H1 (cell line): ENCODE measurements around the gene CNDP2. TPM values are rescaled to one million over a fixed set of nuclear protein-coding genes. Genes with fewer than 3 reads are reported as not detected.
"Not testable (repeated sequence)": the region's sequence is repeated elsewhere in the genome, so short reads cannot be mapped to it uniquely, and the experiment has no call there.

Source experiments
- CTCF ChIA-PET: fragments of 300-600 bp; sonication (Branson Sonifier 250); formaldehyde crosslinking; loops from one replicate; lab custom pipeline; 2021; ENCODE audit not compliant: partially characterized antibody; lab: Charles Lee
- POLR2A ChIA-PET: fragments of 300-600 bp; sonication (Branson Sonifier 250); formaldehyde crosslinking; loops from one replicate; lab custom pipeline; 2021; ENCODE audit warnings: inconsistent platforms; ENCODE audit not compliant: partially characterized antibody; lab: Charles Lee
- DNase-seq, 2 experiments: peaks; one replicate each; pipeline versions ENCODE4 v3.0.0 to v3.0.0-alpha.2; 2010 to 2022; ENCODE audit warnings: low spot score in 2 of 2, low read depth in 1 of 2, mixed read lengths in 1 of 2
- FAIRE-seq: peaks from 2 replicates; lab custom pipeline; 2011; peaks lifted over from hg19 to GRCh38; lab: Jason Lieb, UNC
- H2AFZ ChIP-seq: 2 replicates; pipeline ENCODE4 v1.8.1; 2012; ENCODE audit warnings: low read length, inconsistent platforms
- H2AK5ac ChIP-seq: 2 replicates; pipeline ENCODE4 v1.6.1; 2013; ENCODE audit warnings: low read depth, low read length
- H2BK120ac ChIP-seq: replicated peaks from 2 replicates; pipeline ENCODE3; 2013; ENCODE audit warnings: low read depth, low read length, inconsistent platforms
- H2BK12ac ChIP-seq: 2 replicates; pipeline ENCODE4 v1.6.1; 2013; ENCODE audit warnings: low read depth, low read length
- H2BK15ac ChIP-seq: 2 replicates; pipeline ENCODE4 v1.6.1; 2013; ENCODE audit warnings: low read length
- H2BK20ac ChIP-seq: 2 replicates; pipeline ENCODE4 v1.6.1; 2013; ENCODE audit warnings: low read length
- H2BK5ac ChIP-seq: 2 replicates; pipeline ENCODE4 v1.6.1; 2013; ENCODE audit warnings: low read depth, low read length
- H3K14ac ChIP-seq: 2 replicates; pipeline ENCODE4 v1.6.1; 2013; ENCODE audit warnings: inconsistent platforms; ENCODE audit not compliant: insufficient read length
- H3K18ac ChIP-seq: 2 replicates; pipeline ENCODE4 v1.6.1; 2013; ENCODE audit warnings: low read length; ENCODE audit errors: extremely low read depth
- H3K23ac ChIP-seq: 2 replicates; pipeline ENCODE4 v1.6.1; 2013; ENCODE audit warnings: inconsistent platforms; ENCODE audit not compliant: insufficient read length
- H3K23me2 ChIP-seq: 2 replicates; pipeline ENCODE4 v1.6.1; 2013; ENCODE audit warnings: low read depth, low read length
- H3K27ac ChIP-seq: 2 replicates; pipeline ENCODE4 v1.6.1; 2011; ENCODE audit warnings: low read depth, low read length, inconsistent platforms
- H3K27me3 ChIP-seq, 4 experiments: replicated peaks in 1 of 4; 1 replicate in 1 of 4; 2 replicates in 3 of 4; pipeline versions ENCODE4 v1.6.1 to v1.8.1; 2011 to 2013; ENCODE audit warnings: low read length in 3 of 4, mild to moderate bottlenecking in 3 of 4, inconsistent platforms in 2 of 4, mixed read lengths in 2 of 4, moderate library complexity in 1 of 4; ENCODE audit not compliant: control insufficient read depth in 3 of 4, insufficient read depth in 3 of 4; ENCODE audit errors: extremely low read depth in 1 of 4
- H3K36me3 ChIP-seq, 4 experiments: 2 replicates each; pipeline versions ENCODE4 v1.6.1 to v1.8.1; 2011 to 2013; ENCODE audit warnings: mild to moderate bottlenecking in 4 of 4, low read length in 3 of 4, moderate library complexity in 2 of 4, control low read depth in 1 of 4, inconsistent platforms in 1 of 4; ENCODE audit not compliant: insufficient read depth in 4 of 4, control insufficient read depth in 2 of 4
- H3K4ac ChIP-seq: replicated peaks from 2 replicates; pipeline ENCODE3; 2013; ENCODE audit warnings: low read length, low read depth, mixed read lengths, inconsistent platforms; ENCODE audit not compliant: insufficient read length
- H3K4me1 ChIP-seq, 4 experiments: replicated peaks in 1 of 4; 1 replicate in 1 of 4; 2 replicates in 3 of 4; pipeline versions ENCODE4 v1.6.1 to v1.8.1; 2011 to 2013; ENCODE audit warnings: low read length in 3 of 4, inconsistent platforms in 2 of 4, mixed read lengths in 1 of 4; ENCODE audit not compliant: insufficient read depth in 4 of 4, control insufficient read depth in 3 of 4
- H3K4me2 ChIP-seq, 2 experiments: 2 replicates each; pipeline versions ENCODE4 v1.6.1 to v1.8.1; 2011 to 2013; ENCODE audit warnings: low read depth in 2 of 2, low read length in 2 of 2, control low read depth in 1 of 2, inconsistent platforms in 1 of 2, mild to moderate bottlenecking in 1 of 2; ENCODE audit not compliant: insufficient read depth in 1 of 2
- H3K4me3 ChIP-seq, 4 experiments: fragments of 200-600, 300-600 bp in 1 of 4; sonication (generic), shearing (Covaris generic), sonication (Bioruptor Twin) in 1 of 4; 2 replicates each; pipeline versions ENCODE4 v1.5.1 to v1.8.1; 2011 to 2016; ENCODE audit warnings: low read length in 4 of 4, low read depth in 3 of 4, control low read depth in 2 of 4, inconsistent platforms in 2 of 4, mild to moderate bottlenecking in 2 of 4, mixed read lengths in 1 of 4, moderate library complexity in 1 of 4; ENCODE audit not compliant: insufficient read depth in 2 of 4; ENCODE audit errors: extremely low read depth in 1 of 4
- H3K56ac ChIP-seq: replicated peaks from 2 replicates; pipeline ENCODE3; 2013; ENCODE audit warnings: low read depth, mild to moderate bottlenecking, mixed read lengths, low read length, inconsistent platforms; ENCODE audit not compliant: insufficient read length
- H3K79me1 ChIP-seq: 2 replicates; pipeline ENCODE4 v1.6.1; 2013; ENCODE audit warnings: low read depth, low read length, control low read depth
- H3K79me2 ChIP-seq, 2 experiments: 2 replicates each; pipeline versions ENCODE4 v1.6.1 to v1.8.1; 2012 to 2013; ENCODE audit warnings: low read length in 2 of 2, mild to moderate bottlenecking in 2 of 2, inconsistent platforms in 1 of 2; ENCODE audit not compliant: insufficient read depth in 2 of 2, control insufficient read depth in 1 of 2
- H3K9ac ChIP-seq, 4 experiments: replicated peaks in 1 of 4; 1 replicate in 1 of 4; 2 replicates in 3 of 4; pipeline versions ENCODE4 v1.6.1 to v1.8.1; 2011 to 2013; ENCODE audit warnings: low read depth in 3 of 4, low read length in 3 of 4, control low read depth in 2 of 4, mild to moderate bottlenecking in 2 of 4, moderate library complexity in 2 of 4, inconsistent platforms in 1 of 4; ENCODE audit errors: extremely low read depth in 1 of 4
- H3K9me3 ChIP-seq, 2 experiments: 2 replicates each; pipeline versions ENCODE4 v1.6.1 to v1.8.1; 2012 to 2013; ENCODE audit warnings: mild to moderate bottlenecking in 2 of 2, moderate library complexity in 2 of 2, control low read depth in 1 of 2, inconsistent platforms in 1 of 2, low read depth in 1 of 2, low read length in 1 of 2, mixed read lengths in 1 of 2; ENCODE audit not compliant: insufficient read depth in 2 of 2
- H4K20me1 ChIP-seq, 2 experiments: replicated peaks in 1 of 2; 2 replicates each; pipeline versions ENCODE3 to v1.8.1; 2011 to 2013; ENCODE audit warnings: inconsistent platforms in 2 of 2, low read length in 2 of 2, mild to moderate bottlenecking in 1 of 2; ENCODE audit not compliant: insufficient read depth in 2 of 2, control insufficient read depth in 1 of 2
- H4K5ac ChIP-seq: 2 replicates; pipeline ENCODE4 v1.6.1; 2013; ENCODE audit warnings: low read length, low read depth, mixed read lengths, inconsistent platforms; ENCODE audit not compliant: insufficient read length
- H4K8ac ChIP-seq: 2 replicates; pipeline ENCODE4 v1.8.0; 2013; ENCODE audit warnings: mild to moderate bottlenecking, moderate library complexity, low read length, inconsistent platforms; ENCODE audit not compliant: insufficient read depth; ENCODE audit errors: extremely low read depth
- H4K91ac ChIP-seq: replicated peaks from 2 replicates; pipeline ENCODE3; 2013; ENCODE audit warnings: low read length, mixed read lengths, inconsistent platforms; ENCODE audit not compliant: insufficient read length
- WGBS, 2 experiments: shearing (Covaris generic) in 1 of 2; methylation state at CpG; one replicate each; pipeline versions ENCODE4 v1.1.6 to v1.1.7; 2013 to 2015; ENCODE audit warnings: low lambda C conversion rate in 2 of 2, mixed read lengths in 2 of 2, inconsistent platforms in 1 of 2, low coverage in 1 of 2, missing lambda C conversion rate in 1 of 2; ENCODE audit not compliant: insufficient replicate concordance in 2 of 2, insufficient coverage in 1 of 2, insufficient read length in 1 of 2; ENCODE audit errors: extremely low coverage in 1 of 2, missing lambda C conversion rate in 1 of 2; 5-methylcytosine and 5-hydroxymethylcytosine counted together
- polyA plus RNA-seq, 7 experiments: library from polyadenylated mRNA; depleted of rRNA in 3 of 7; stranded (reverse) in 5 of 7; unstranded in 2 of 7; fragments of >200 nt in 5 of 7; fragments of 200-250 nt in 2 of 7; gene quantifications; 1 replicate in 5 of 7; 2 replicates in 1 of 7; 4 replicates in 1 of 7; pipeline versions ENCODE4 v1.2.1 to v1.2.3, GENCODE V29; 2011 to 2013; ENCODE audit warnings: missing spikeins in 2 of 7, mixed read lengths in 2 of 7
- total RNA-seq: library from RNA; stranded (reverse); fragmentation: NEBNext Ultra II Directional; extraction: Animal tissue kit (Norgen Biotek cat#: 25700); gene quantifications from 2 replicates; pipeline ENCODE4 v1.2.1, GENCODE V29; 2021

The CNDP2 gene
- total and polyA plus RNA-seq, 2 of the 8 experiments (the other 6 are each of a cell fraction or from before 2014, with no cell fraction given): 71.8 to 243 TPM

GRCh38 chr18:74565164-74565563 is 69.0 kb downstream of the CNDP2 start:
- H3K27me3 ChIP-seq, H4K8ac ChIP-seq, H4K91ac ChIP-seq, FAIRE-seq, H4K20me1 ChIP-seq, H3K9ac ChIP-seq, H2BK20ac ChIP-seq, H3K27ac ChIP-seq, H4K5ac ChIP-seq, H2AFZ ChIP-seq, H2BK15ac ChIP-seq, H3K4me3 ChIP-seq, H3K79me1 ChIP-seq, DNase-seq, H2BK120ac ChIP-seq, H3K18ac ChIP-seq, H3K23ac ChIP-seq, H3K56ac ChIP-seq, H3K4me1 ChIP-seq, H3K36me3 ChIP-seq, POLR2A ChIA-PET, H2BK5ac ChIP-seq, H3K4me2 ChIP-seq, H3K23me2 ChIP-seq, H3K4ac ChIP-seq, H3K14ac ChIP-seq, H2BK12ac ChIP-seq, H2AK5ac ChIP-seq, H3K79me2 ChIP-seq: not testable (repeated sequence)
- CTCF ChIA-PET: interaction anchor here (0.6 to 2.3 kb wide), 2 partner anchors 13 to 81 kb away, joined by 3 to 12 read pairs; no protein-coding TSS in a partner anchor
- peaks cover 10 to 19% of the 10 kb centered on the region in 2 experiments for H3K9me3 ChIP-seq
- WGBS, 2 experiments: 100% methylated on average over 1 of the region's 1 CpG; no CpG with 5 or more reads in 1 of the 2 experiments

- H3K23ac ChIP-seq, H4K20me1 ChIP-seq, CTCF ChIA-PET, H2BK12ac ChIP-seq, H2AK5ac ChIP-seq, H2BK15ac ChIP-seq, POLR2A ChIA-PET, H3K4me3 ChIP-seq, H3K4me2 ChIP-seq, H3K9ac ChIP-seq, H3K4me1 ChIP-seq, DNase-seq, H3K27ac ChIP-seq, H4K8ac ChIP-seq, H3K14ac ChIP-seq, H3K36me3 ChIP-seq, H3K18ac ChIP-seq, H3K4ac ChIP-seq, H3K79me2 ChIP-seq, H4K91ac ChIP-seq, H3K27me3 ChIP-seq, FAIRE-seq, H4K5ac ChIP-seq, H3K79me1 ChIP-seq, H2BK5ac ChIP-seq, H2BK20ac ChIP-seq, H2AFZ ChIP-seq, H2BK120ac ChIP-seq, H3K56ac ChIP-seq, H3K23me2 ChIP-seq: not testable (repeated sequence)
- H3K9me3 ChIP-seq: peaks cover 10 to 19% of the 10 kb centered on the region in 2 experiments
- 77% methylated on average over 2 of the region's 3 CpGs; no CpG with 5 or more reads in 1 of the 2 experiments for WGBS, 2 experiments
Measured at GRCh38 chr18:74565993-74566392, 69.8 kb downstream of the CNDP2 start.
